Duodenal mucosa (tissue), 2 donors: Measurements from ENCODE around the gene ATG4B.
A peak's percentile ranks its signal among the peaks of the same experiment; 100 is the strongest.

Experiments
- H3K27ac ChIP-seq: one replicate; pipeline ENCODE4 v1.7.0; 2013; ENCODE audit warnings: low read depth, low read length
- H3K27me3 ChIP-seq, 2 donors: one replicate each; pipeline ENCODE4 v1.7.0; 2013; ENCODE audit warnings: low read length in 2 of 2, control low read depth in 1 of 2; ENCODE audit not compliant: insufficient read depth in 2 of 2, control insufficient read depth in 1 of 2
- H3K36me3 ChIP-seq, 2 donors: one replicate each; pipeline ENCODE4 v1.7.0; 2013; ENCODE audit warnings: low read length in 2 of 2, control low read depth in 1 of 2; ENCODE audit not compliant: insufficient read depth in 2 of 2, control insufficient read depth in 1 of 2
- H3K4me1 ChIP-seq, 2 donors: one replicate each; pipeline ENCODE4 v1.7.0; 2013; ENCODE audit warnings: low read length in 2 of 2, control low read depth in 1 of 2; ENCODE audit not compliant: insufficient read depth in 2 of 2, control insufficient read depth in 1 of 2
- H3K4me3 ChIP-seq, 2 donors: one replicate each; pipeline ENCODE4 v1.7.0; 2013; ENCODE audit warnings: low read length in 2 of 2, low read depth in 1 of 2
- H3K9ac ChIP-seq, 2 donors: one replicate each; pipeline ENCODE4 v1.7.0; 2013; ENCODE audit warnings: low read length in 2 of 2, low read depth in 1 of 2
- H3K9me3 ChIP-seq, 2 donors: one replicate each; pipeline ENCODE4 v1.7.0; 2013; ENCODE audit warnings: low read length in 2 of 2, control low read depth in 1 of 2; ENCODE audit not compliant: control insufficient read depth in 1 of 2

The ATG4B gene

GRCh38 chr2:241673797-241674725, 36.6 kb downstream of the ATG4B start:
- H3K36me3 ChIP-seq = peaks cover 18 to 66% of the 10 kb centered on the region in 2 donors
- H3K27ac ChIP-seq = no peak overlapping the region
- H3K9me3 ChIP-seq = no peaks in the 10 kb centered on the region
- H3K4me3 ChIP-seq = no peak overlapping the region
- H3K9ac ChIP-seq = no peak overlapping the region
- no peaks in the 10 kb centered on the region for H3K27me3 ChIP-seq
- no peaks in the 10 kb centered on the region for H3K4me1 ChIP-seq

GRCh38 chr2:241675885-241676284, 38.4 kb downstream of the ATG4B start:
- Histone ChIP-seq H3K4me3 (no peak overlapping the region), H3K9me3 (no peaks in the 10 kb centered on the region), H3K9ac (no peak overlapping the region), H3K4me1 (no peaks in the 10 kb centered on the region), H3K27me3 (no peaks in the 10 kb centered on the region), H3K36me3 (peaks cover 13 to 57% of the 10 kb centered on the region in 2 donors), H3K27ac (no peak overlapping the region)

GRCh38 chr2:241676665-241677064, 39.2 kb downstream of the ATG4B start:
- Histone ChIP-seq H3K9ac (no peak overlapping the region), H3K27me3 (no peaks in the 10 kb centered on the region), H3K36me3 (peaks cover 10 to 52% of the 10 kb centered on the region in 2 donors), H3K27ac (no peak overlapping the region), H3K4me3 (no peak overlapping the region), H3K4me1 (no peaks in the 10 kb centered on the region), H3K9me3 (no peaks in the 10 kb centered on the region)

- Histone ChIP-seq H3K4me3 (no peak overlapping the region), H3K27me3 (no peaks in the 10 kb centered on the region), H3K36me3 (peaks cover 10 to 45% of the 10 kb centered on the region in 2 donors), H3K4me1 (no peaks in the 10 kb centered on the region), H3K9ac (no peak overlapping the region), H3K27ac (no peak overlapping the region), H3K9me3 (no peaks in the 10 kb centered on the region)
These were observed 39.9 kb downstream of the ATG4B start for GRCh38 chr2:241677392-241677791.

GRCh38 chr2:241678307-241678706, 40.8 kb downstream of the ATG4B start:
- Histone ChIP-seq H3K4me3 (no peak overlapping the region), H3K27ac (no peak overlapping the region), H3K9ac (no peak overlapping the region), H3K4me1 (no peaks in the 10 kb centered on the region), H3K9me3 (no peaks in the 10 kb centered on the region), H3K27me3 (no peaks in the 10 kb centered on the region), H3K36me3 (peaks cover 10 to 41% of the 10 kb centered on the region in 2 donors)

- Histone ChIP-seq H3K4me1 (no peaks in the 10 kb centered on the region), H3K27me3 (no peaks in the 10 kb centered on the region), H3K9ac (no peak overlapping the region), H3K27ac (no peak overlapping the region), H3K9me3 (no peaks in the 10 kb centered on the region), H3K36me3 (peaks cover 10 to 41% of the 10 kb centered on the region in 2 donors), H3K4me3 (no peak overlapping the region)
These were observed 41.5 kb downstream of the ATG4B start for GRCh38 chr2:241678784-241679540.

GRCh38 chr2:241680044-241680443, 42.6 kb downstream of the ATG4B start:
- H3K4me3 ChIP-seq = no peak overlapping the region
- no peak overlapping the region for H3K27ac ChIP-seq
- no peak overlapping the region for H3K9ac ChIP-seq
- no peaks in the 10 kb centered on the region for H3K27me3 ChIP-seq
- H3K4me1 ChIP-seq = no peaks in the 10 kb centered on the region
- peaks cover 10 to 34% of the 10 kb centered on the region in 2 donors for H3K36me3 ChIP-seq
- H3K9me3 ChIP-seq = no peaks in the 10 kb centered on the region

- no peaks in the 10 kb centered on the region for H3K9me3 ChIP-seq
- H3K9ac ChIP-seq = no peak overlapping the region
- no peaks in the 10 kb centered on the region for H3K27me3 ChIP-seq
- H3K4me3 ChIP-seq = no peak overlapping the region
- peaks cover 2 to 7% of the 10 kb centered on the region in 2 donors for H3K4me1 ChIP-seq
- no peak overlapping the region for H3K27ac ChIP-seq
- H3K36me3 ChIP-seq = peaks cover 10 to 34% of the 10 kb centered on the region in 2 donors
These were observed 43.5 kb downstream of the ATG4B start for GRCh38 chr2:241680827-241681599.

- peak overlapping the region; percentile 74 to 79 for H3K9ac ChIP-seq
- H3K4me1 ChIP-seq = peaks cover 13 to 14% of the 10 kb centered on the region in 2 donors
- H3K9me3 ChIP-seq = no peaks in the 10 kb centered on the region
- H3K4me3 ChIP-seq = peak overlapping the region; percentile 87 to 89
- no peaks in the 10 kb centered on the region for H3K27me3 ChIP-seq
- peaks cover 4 to 15% of the 10 kb centered on the region in 2 donors for H3K36me3 ChIP-seq
- H3K27ac ChIP-seq = no peak overlapping the region
These were observed 48.8 kb downstream of the ATG4B start for GRCh38 chr2:241686324-241686649.
